Measurements from ENCODE around the gene TNNC1. TPM values are rescaled to one million over a fixed set of nuclear protein-coding genes. Genes with fewer than 3 reads are reported as not detected.

The TNNC1 gene
- total RNA-seq, 1 experiment from 2014 or later, result 5.6 TPM

DNA sequence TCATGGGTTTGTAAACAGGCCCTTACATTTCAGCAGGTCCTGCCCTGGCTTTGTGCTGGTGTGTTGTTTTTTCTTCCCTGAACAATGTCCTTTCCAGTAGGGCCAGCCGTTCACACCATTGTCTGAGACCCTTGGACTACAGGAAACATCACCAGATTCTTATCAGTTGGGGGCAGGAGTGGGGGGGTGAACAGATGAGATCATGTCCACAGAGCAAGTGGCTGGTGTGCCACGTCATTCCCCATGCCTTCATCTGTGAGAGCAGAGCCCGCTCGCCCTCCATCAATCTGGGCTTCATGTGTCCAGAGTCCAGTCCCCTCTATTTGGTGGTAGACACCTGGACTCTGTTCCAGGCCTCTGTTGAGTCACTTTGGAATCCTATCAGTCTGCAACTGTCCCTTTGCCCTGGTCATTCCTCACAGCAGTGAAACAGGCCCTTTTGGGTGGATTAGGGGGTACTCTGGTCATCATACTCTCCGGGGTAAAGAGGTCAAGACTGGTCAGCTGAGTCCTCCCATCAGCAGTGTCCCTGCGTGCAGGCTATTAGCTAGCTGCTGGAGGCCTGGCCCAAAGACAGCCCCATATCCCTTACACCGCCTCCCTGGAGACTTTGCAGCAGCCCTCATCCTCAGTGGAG is 23.9 kb downstream of the TNNC1 start:
- Histone ChIP-seq H3T11ph (ENCODE audit: low read length) (no peak overlapping the region), H3K56ac (ENCODE audit: insufficient read length, low read depth, low read length) (no peak overlapping the region), H2BK15ac (ENCODE audit: low read depth, low read length) (no peak overlapping the region), H3K9me3 (ENCODE audit: control insufficient read depth, low read depth, low read length) (no peaks in the 10 kb centered on the region), H3K4me1 (ENCODE audit: insufficient read depth, low read length) (no peaks in the 10 kb centered on the region), H2BK20ac (ENCODE audit: low read depth, low read length, poor library complexity, severe bottlenecking) (no peak overlapping the region), H2BK12ac (ENCODE audit: insufficient read length, low read depth, low read length) (no peak overlapping the region), H4K20me1 (ENCODE audit: control insufficient read depth, insufficient read depth, insufficient read length) (no peaks in the 10 kb centered on the region), H3K9ac (ENCODE audit: extremely low read depth, insufficient read length, low read length) (no peak overlapping the region), H2AK5ac (ENCODE audit: insufficient read length, low read length) (no peak overlapping the region), H3K4me2 (ENCODE audit: insufficient read depth, insufficient read length, low read length) (no peak overlapping the region), H3K79me1 (ENCODE audit: insufficient read depth, low read depth, low read length, poor library complexity, severe bottlenecking) (no peaks in the 10 kb centered on the region), H3K79me2 (ENCODE audit: insufficient read depth, low read length) (no peaks in the 10 kb centered on the region), H3K27ac (ENCODE audit: insufficient read length, low read depth, low read length) (no peak overlapping the region), H4K8ac (replicated peaks; ENCODE audit: insufficient read length, low read depth, low read length) (no peak overlapping the region), H3K27me3 (ENCODE audit: insufficient read depth, low read length) (no peaks in the 10 kb centered on the region), H2AFZ (ENCODE audit: low read length) (no peak overlapping the region), H3K23ac (ENCODE audit: insufficient read length, low read depth, low read length) (no peak overlapping the region), H2BK120ac (ENCODE audit: low read depth, low read length, poor library complexity, severe bottlenecking) (no peak overlapping the region), H4K91ac (ENCODE audit: insufficient read length, low read depth, low read length) (no peak overlapping the region), H3K23me2 (ENCODE audit: insufficient read length, low read depth, low read length, poor library complexity, severe bottlenecking) (no peaks in the 10 kb centered on the region), H2BK5ac (ENCODE audit: insufficient read length, low read length) (no peak overlapping the region), H4K5ac (ENCODE audit: insufficient read length, low read depth, low read length) (no peak overlapping the region), H3K14ac (ENCODE audit: insufficient read depth, low read length) (no peak overlapping the region), H3K18ac (ENCODE audit: insufficient read length, low read depth, low read length) (no peak overlapping the region), H3K4ac (ENCODE audit: low read depth, low read length) (no peak overlapping the region)
- H3K4me3 Mint-ChIP-seq, result no peak overlapping the region
- no peak for DNase-seq
- H3K36me3 Mint-ChIP-seq (ENCODE audit: insufficient read depth in 1 of 3, low read depth in 3 of 3), result no peaks in the 10 kb centered on the region
- H3K27me3 Mint-ChIP-seq (ENCODE audit: low read depth), result peaks cover 2% of the 10 kb centered on the region; the same call in 1 of the 2 replicates
- H3K27ac Mint-ChIP-seq, result no peak overlapping the region
- TF ChIP-seq, protein P1, sequence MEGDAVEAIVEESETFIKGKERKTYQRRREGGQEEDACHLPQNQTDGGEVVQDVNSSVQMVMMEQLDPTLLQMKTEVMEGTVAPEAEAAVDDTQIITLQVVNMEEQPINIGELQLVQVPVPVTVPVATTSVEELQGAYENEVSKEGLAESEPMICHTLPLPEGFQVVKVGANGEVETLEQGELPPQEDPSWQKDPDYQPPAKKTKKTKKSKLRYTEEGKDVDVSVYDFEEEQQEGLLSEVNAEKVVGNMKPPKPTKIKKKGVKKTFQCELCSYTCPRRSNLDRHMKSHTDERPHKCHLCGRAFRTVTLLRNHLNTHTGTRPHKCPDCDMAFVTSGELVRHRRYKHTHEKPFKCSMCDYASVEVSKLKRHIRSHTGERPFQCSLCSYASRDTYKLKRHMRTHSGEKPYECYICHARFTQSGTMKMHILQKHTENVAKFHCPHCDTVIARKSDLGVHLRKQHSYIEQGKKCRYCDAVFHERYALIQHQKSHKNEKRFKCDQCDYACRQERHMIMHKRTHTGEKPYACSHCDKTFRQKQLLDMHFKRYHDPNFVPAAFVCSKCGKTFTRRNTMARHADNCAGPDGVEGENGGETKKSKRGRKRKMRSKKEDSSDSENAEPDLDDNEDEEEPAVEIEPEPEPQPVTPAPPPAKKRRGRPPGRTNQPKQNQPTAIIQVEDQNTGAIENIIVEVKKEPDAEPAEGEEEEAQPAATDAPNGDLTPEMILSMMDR (conservative IDR thresholded peaks at IDR 0.05), result no peak
- no peaks in the 10 kb centered on the region for H3K9me3 Mint-ChIP-seq
- WGBS (ENCODE audit: extremely low coverage, insufficient read length, low lambda C conversion rate), result no CpG with 5 or more reads among the region's 7 CpGs
- H3K4me1 Mint-ChIP-seq, result peaks cover 12 to 28% of the 10 kb centered on the region in 2 experiments
